Inflammatory macrophage treated with lipopolysaccharide for 1 hour (primary cell): ENCODE results near the gene GLT6D1.
"Not testable (repeated sequence)": the region's sequence is repeated elsewhere in the genome, so short reads cannot be mapped to it uniquely, and the experiment has no call there.

Experiments used
- DNase-seq, 2 donors: peaks; one replicate each; pipeline ENCODE4 v3.0.0-alpha.2; 2020 to 2022

The GLT6D1 gene

DNA sequence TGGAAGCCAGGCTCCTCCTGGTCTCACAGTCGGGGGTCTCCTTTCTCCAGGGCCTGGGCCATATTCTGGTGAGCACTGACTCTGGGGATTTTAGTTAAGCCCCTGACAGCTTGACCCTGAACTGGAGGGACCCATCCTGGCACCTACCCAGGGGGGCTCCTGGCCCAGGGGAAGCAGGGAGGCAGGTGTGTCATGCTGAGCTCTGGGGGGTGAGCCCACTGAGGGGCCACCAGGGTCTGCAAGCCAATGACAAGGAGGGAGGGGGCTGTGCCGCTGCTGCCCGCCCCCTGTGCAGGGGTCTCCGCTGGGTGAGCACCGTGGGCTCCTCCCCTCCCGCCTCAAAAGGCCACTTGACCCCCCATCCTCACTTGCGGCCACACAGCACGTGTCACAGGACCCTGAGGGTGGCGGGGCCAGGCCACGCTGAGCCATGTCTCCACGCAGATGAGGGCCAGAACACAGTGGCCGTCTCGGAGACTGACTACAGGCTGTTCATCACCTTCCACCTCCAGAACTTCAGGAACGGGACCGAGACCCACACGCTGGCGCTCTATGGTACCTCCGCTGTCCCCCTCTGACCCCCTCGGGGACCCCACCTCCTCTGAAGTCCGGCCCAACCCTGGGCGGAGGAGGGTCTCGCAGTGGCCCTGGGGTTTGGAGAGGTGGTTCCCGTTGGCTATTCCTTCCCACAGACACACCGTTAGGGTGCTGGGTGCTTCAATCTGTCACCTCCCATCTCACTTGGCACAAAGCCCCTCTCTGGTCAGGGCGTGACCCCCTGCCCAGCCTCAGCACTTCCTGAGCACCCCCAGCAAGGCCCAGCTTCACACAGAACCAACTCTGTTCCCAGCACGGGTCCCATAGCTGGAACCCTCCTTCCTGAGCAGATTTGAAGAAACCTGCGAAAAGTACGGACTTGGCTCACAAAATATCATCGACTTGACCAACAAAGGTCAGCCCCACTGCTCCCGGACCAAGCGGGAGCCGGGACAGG is 25.8 kb upstream of the GLT6D1 start:
- DNase-seq = no peak

DNA sequence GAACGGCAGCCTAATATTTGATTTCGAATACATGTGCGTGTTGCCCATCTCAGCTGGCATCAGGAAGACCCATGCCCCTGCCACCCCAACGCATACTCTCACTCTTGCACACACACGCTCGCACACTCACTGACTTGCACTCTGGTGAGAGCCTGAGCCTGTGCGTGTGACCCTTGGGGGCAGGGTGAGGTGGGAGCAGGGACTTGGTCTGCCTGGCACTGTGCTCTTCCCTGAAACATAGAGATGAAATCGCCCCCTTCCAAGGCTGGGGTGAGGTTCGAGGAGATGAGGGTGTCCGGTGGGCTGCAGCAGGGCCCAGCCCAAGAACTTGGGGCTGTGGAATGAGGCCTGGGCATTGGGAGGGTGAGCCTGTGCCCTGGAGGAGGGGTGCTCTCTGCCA is 24.9 kb upstream of the GLT6D1 start:
- no peak for DNase-seq

DNA sequence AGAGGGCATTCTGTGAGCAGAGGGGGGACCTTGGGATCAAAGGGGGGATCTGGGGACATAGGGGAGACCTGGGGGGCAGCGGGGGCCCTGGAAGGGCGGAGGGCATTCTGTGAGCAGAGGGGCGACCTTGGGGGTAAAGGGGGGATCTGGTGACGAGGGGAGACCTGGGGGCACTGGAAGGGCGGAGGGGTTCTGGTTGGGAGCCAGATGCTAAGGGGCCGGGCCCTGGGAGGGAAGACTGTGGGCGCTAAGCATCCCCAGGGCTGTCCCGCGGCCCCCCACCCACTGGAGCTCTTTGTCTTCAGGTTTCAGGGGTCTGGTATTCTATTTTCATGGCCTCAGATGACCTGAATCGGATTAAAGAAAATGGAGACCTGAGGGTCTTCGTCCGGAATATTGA is 24.5 kb upstream of the GLT6D1 start:
- no peak for DNase-seq

DNA sequence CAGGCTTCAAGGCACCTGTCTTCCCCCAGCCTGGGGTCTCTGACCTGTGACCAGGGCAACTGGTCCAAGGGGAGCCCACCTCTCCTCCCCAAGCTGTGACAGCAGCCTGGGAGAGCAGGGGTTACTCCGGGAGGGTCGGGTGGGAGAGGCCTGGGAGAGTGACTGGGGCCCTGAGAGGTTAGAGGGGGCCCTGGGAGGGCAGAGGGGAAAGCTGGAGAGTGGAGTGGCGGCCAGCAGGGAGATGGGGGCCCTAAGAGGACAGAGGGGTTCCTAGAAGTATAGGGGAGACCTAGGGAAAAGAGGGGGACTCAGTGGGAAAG is 24.1 kb upstream of the GLT6D1 start:
- no peak for DNase-seq

DNA sequence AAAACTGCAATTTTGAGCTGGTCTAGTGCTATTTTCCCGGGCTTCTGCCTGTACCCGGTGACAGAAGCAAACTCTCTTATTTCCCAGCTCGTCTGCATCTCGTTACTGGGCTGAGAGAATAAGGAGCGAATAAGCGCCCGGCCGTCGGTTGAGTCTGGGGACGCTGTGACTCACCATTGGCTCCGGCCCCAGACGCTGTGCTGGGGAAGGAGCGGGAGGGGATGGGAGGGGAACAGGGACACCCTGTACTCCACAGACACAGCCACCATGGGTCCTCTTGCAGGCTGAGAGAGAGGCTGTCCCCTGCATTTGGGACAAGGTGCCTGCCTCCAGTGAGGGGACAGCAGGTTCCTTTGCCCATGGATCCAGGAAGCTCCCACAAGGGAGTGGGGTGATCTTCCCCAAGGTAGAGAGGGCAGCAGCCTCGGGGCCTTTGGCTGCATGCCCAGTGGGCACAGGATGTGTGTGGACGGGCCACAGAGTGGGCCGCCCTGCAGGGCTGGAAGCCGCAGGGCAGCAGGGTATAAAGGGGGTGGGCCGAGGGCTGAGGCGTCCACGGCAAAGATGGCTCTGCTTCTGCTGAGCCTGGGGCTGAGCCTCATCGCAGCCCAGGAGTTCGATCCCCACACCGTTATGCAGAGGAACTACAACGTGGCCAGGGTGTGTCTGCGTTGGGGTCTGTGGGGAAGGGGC is 23.6 kb upstream of the GLT6D1 start, which contains the start of gene LCN9:
LCN9 (plus strand) TSS at position 552 of the 693 bp plus-strand sequence; CDS start at position 565, 13 bp downstream.
- DNase-seq = no peak

GRCh38 chr9:135661816-135662560 is 22.6 kb upstream of the GLT6D1 start:
- no peak for DNase-seq

DNA sequence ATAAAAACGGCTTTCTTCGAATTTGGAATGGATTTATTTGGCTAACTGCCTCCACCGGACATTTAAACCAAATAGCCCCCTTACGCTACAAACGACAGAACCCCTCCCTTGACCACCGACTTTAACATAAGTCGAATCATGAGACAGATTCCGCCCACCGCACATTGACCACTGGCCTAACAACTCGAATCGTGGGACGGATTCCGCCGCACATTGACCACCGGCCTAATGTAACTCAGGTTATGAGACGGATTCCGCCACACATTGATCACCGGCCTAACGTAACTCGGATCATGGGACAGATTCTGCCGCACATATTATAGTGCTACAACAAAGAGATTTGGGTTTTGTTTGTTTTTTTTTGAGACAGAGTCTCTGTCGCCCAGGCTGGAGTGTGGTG is 21.1 kb upstream of the GLT6D1 start:
- DNase-seq = no peak

- DNase-seq = no peak
Measured at GRCh38 chr9:135659252-135659651, 19.9 kb upstream of the GLT6D1 start.

GRCh38 chr9:135657416-135657815 is 18.1 kb upstream of the GLT6D1 start:
- no peak for DNase-seq

DNA sequence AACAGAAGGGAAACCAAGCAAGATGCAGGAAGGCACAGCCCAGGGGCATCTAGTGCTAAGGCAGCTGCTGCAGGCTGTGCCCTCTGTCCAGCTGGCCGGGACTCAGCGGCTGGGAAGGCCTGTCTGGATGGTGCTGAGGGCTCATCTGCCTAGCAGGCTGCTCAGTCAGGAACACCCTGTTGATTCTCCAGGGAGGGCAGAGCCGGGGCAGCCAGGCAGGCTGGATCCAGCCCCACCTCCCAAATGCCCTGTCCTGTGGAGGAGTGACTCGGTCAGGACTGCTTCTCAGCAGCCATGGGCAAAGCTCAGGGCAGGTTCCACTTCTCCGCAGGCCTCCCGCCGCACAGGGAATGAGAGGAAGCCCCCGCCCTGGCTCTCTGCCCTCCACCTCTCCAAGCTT is 16.0 kb upstream of the GLT6D1 start:
- DNase-seq = no peak

- no peak for DNase-seq
Measured at GRCh38 chr9:135650408-135650807, 11.1 kb upstream of the GLT6D1 start.

GRCh38 chr9:135649508-135649907 is 10.2 kb upstream of the GLT6D1 start:
- DNase-seq = no peak

GRCh38 chr9:135648494-135649410 is 9.4 kb upstream of the GLT6D1 start:
- no peak for DNase-seq

DNA sequence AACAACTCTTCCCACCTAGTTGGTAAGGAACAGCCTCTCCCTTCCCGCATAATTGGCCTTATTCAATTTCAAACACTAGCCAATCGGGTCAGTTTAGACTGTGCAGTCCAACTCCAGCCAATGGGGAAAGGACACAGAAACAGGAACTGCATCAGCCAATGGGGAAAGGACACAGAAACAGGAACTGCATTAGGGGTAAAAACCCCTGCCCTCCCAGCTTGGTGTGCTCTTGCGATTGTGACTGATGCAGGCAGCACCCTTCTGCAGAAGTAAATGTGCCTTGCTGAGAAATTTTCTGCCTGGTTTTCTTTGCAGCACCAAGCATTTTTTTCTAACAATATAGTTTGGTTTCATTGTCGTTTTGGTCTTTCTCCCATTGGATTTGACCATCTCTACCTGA is 8.5 kb upstream of the GLT6D1 start:
- DNase-seq = no peak

DNA sequence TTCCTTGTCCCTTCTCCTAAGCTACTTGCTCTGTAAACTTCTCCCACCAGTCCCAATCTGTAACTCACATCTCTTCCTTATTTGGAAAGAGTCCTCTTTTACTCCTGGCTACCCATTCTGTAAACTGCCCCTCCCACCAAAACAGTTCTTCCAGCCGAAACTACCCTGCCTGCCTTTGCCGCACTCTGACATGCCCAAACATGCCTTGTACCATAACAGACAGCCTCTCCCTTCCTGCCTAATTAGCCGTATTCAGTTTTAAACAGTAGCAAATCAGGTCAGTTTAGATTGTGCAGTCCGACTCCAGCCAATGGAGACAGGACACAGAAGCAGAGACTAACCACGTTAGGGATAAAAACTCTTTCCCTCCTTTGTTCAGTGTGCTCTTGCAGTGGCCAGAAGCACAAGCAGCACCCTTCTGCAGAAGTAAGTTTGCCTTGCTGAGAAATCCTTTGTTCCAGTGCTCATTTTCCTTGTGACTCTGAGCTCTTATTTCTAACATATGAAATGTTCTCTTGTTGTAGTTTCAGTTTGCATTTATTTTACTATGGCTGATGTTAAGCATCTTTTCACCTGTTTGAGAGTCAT is 5.4 kb upstream of the GLT6D1 start:
- no peak for DNase-seq

DNA sequence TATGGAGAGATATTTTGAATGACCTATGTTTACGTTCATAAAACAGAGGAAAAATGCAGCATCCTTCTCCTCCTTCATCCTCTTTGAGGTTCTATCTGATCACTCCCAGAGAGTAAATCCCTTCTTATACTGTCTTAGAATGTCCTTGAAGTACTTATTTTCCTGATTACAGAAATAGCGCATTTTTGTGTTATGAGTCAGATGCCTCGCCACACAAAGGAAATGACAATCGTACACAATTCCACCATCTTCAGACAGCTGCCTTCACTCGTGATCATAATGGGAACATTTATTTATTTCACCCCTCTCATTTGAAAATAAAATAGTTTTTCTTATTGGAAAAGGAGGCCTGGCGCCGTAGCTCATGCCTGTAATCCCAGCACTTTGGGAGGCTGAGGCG is 2.4 kb upstream of the GLT6D1 start:
- no peak for DNase-seq

DNA sequence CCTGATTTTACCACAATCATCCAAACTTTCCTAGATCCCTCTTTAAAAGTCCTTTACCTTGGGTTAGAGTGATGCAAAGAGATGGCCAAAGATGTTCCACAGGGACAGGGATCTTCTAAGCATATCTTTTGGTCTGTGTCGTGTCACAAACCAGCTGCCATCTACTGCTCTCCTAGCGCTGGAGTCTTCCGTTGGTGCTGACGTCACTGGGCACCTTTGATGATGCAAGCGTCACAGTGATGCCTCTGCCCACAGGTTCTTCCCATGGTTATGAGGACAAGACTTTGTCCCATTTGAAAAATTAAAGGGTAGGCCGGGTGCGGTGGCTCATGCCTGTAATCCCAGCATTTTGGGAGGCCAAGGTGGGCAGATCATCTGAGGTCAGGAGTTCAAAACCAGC is 1.7 kb upstream of the GLT6D1 start:
- DNase-seq = no peak

DNA sequence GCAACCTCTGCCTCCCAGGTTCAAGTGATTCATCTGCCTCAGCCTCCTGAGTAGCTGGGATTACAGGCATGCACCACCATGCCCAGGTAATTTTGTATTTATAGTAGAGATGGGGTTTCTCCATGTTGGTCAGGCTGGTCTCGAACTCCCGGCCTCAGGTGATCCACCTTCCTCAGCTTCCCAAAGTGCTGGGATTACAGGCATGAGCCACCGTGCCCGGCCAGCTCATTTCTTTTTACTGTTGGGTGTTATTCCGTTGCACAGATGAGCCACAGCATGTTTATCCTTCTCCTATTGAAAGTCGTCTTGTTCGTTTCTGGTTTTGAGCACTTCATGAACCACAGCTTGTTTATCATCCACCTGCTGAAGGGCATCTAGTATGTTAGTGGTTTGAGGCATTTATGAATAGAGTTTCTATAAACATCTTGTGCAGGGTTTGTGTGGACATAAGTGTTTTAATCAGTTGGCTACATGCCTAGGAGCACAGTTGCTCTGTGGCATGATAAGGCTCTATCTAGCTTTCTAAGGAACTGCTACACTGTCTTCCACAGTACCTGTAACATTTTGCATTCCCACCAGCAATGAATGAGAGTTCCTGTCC is 2.3 kb downstream of the GLT6D1 start:
- DNase-seq = not testable (repeated sequence)

- no peak for DNase-seq
Measured at GRCh38 chr9:135632841-135633240, 6.5 kb downstream of the GLT6D1 start.

DNA sequence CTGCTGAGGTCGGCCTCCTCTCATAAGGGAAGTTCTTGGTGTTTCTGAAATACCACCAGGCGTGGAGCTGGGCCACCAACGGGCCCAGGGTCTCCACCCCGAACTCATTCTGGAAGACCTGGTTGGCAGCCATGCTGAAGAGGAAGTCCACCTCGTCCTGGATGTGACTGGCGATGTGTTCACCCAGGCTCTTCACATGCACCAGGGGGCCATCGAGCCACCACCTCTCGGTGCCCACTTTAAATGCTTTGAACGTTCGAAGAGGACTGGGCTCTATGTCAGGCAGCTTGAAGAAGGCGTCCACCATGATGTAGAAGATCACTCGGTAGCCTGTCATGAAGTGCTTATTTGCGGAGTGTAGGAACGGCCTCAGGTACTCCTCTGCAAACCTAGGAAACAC is 15.1 kb downstream of the GLT6D1 start:
- DNase-seq = no peak

GRCh38 chr9:135622415-135623020 is 16.8 kb downstream of the GLT6D1 start:
- no peak for DNase-seq
